Adrenal gland (tissue), 5 donors: ENCODE data around the gene KIAA1671.

Experiments used
- CTCF ChIP-seq, 6 experiments: fragments of 450-650 bp in 4 of 6; fragments of 200-600 bp in 2 of 6; sonication (generic) in 1 of 6; IDR thresholded peaks; 1 replicate in 5 of 6; 2 replicates in 1 of 6; pipeline versions ENCODE4 v1.5.1 to v1.8.0; 2016 to 2021; ENCODE audit warnings: antibody characterized with exemption in 6 of 6, mild to moderate bottlenecking in 2 of 6, moderate library complexity in 1 of 6
- POLR2A ChIP-seq, 2 donors: fragments of 450-650 bp; IDR thresholded peaks; one replicate each; pipeline ENCODE4 v1.6.1; 2017; ENCODE audit warnings: antibody characterized with exemption in 2 of 2, mild to moderate bottlenecking in 2 of 2, moderate library complexity in 1 of 2
- donor health status: DM: no; HTN: no; CAD: no.

- TF ChIP-seq CTCF (IDR thresholded peaks at IDR 0.05) (no peak), POLR2A (IDR thresholded peaks at IDR 0.05) (no peak)
Measured at GRCh38 chr22:24964441-24964840, 11.9 kb downstream of the KIAA1671 start.
